Body of pancreas (tissue), 4 donors: ENCODE data around the gene ADRA1B.

Experiments used
- POLR2A ChIP-seq, 3 donors: fragments of 450-650 bp; IDR thresholded peaks; one replicate each; pipeline ENCODE4 v1.6.1; 2016; ENCODE audit warnings: antibody characterized with exemption in 3 of 3, mild to moderate bottlenecking in 2 of 3
- TF ChIP-seq, protein P1 (sequence below), 7 experiments: fragments of 450-650 bp in 4 of 7; fragments of 200-600 bp in 3 of 7; sonication (generic) in 3 of 7; IDR thresholded peaks; one replicate each; pipeline ENCODE4 v1.5.1; 2016 to 2019; ENCODE audit warnings: antibody characterized with exemption in 7 of 7

DNA sequence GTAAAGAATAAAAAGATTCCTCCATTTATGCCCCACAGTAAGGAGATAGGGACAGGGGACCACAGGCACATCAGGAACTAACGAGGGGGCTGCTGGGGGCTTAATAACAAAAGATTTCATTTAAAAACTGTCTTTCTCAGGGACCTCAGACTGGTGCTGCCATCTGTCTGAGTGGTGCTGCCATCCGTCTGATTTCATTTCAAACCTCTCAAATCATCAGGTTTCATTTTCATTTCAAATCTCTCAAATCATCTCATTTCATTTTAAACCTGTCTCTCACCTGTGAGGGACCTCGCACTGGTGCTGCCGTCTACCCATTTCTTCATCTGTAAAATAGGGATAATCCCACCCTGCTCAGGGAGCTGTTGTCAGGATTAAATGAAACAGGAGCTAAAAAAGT lies 45.9 kb downstream of the ADRA1B start:
- TF ChIP-seq, protein P1, sequence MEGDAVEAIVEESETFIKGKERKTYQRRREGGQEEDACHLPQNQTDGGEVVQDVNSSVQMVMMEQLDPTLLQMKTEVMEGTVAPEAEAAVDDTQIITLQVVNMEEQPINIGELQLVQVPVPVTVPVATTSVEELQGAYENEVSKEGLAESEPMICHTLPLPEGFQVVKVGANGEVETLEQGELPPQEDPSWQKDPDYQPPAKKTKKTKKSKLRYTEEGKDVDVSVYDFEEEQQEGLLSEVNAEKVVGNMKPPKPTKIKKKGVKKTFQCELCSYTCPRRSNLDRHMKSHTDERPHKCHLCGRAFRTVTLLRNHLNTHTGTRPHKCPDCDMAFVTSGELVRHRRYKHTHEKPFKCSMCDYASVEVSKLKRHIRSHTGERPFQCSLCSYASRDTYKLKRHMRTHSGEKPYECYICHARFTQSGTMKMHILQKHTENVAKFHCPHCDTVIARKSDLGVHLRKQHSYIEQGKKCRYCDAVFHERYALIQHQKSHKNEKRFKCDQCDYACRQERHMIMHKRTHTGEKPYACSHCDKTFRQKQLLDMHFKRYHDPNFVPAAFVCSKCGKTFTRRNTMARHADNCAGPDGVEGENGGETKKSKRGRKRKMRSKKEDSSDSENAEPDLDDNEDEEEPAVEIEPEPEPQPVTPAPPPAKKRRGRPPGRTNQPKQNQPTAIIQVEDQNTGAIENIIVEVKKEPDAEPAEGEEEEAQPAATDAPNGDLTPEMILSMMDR (IDR thresholded peaks at IDR 0.05), result no peak
- TF ChIP-seq POLR2A (IDR thresholded peaks at IDR 0.05), result no peak
